Measurements from ENCODE around the gene GALNT7. TPM values are rescaled to one million over a fixed set of nuclear protein-coding genes. Genes with fewer than 3 reads are reported as not detected.

The GALNT7 gene
- total RNA-seq, 1 donor from 2014 or later: 67.8 TPM

- H3K4me3 Mint-ChIP-seq (ENCODE audit: low read depth): no peak overlapping the region
- DNase-seq (ENCODE audit: low spot score, unreplicated experiment): no peak
- no peaks in the 10 kb centered on the region for H3K9me3 Mint-ChIP-seq (ENCODE audit: low read depth)
- H3K36me3 Mint-ChIP-seq (ENCODE audit: insufficient read depth): peaks cover 3% of the 10 kb centered on the region
- peaks cover 2% of the 10 kb centered on the region for H3K4me1 Mint-ChIP-seq (ENCODE audit: low read depth)
- no peaks in the 10 kb centered on the region for H3K27me3 Mint-ChIP-seq
- TF ChIP-seq, protein P1, sequence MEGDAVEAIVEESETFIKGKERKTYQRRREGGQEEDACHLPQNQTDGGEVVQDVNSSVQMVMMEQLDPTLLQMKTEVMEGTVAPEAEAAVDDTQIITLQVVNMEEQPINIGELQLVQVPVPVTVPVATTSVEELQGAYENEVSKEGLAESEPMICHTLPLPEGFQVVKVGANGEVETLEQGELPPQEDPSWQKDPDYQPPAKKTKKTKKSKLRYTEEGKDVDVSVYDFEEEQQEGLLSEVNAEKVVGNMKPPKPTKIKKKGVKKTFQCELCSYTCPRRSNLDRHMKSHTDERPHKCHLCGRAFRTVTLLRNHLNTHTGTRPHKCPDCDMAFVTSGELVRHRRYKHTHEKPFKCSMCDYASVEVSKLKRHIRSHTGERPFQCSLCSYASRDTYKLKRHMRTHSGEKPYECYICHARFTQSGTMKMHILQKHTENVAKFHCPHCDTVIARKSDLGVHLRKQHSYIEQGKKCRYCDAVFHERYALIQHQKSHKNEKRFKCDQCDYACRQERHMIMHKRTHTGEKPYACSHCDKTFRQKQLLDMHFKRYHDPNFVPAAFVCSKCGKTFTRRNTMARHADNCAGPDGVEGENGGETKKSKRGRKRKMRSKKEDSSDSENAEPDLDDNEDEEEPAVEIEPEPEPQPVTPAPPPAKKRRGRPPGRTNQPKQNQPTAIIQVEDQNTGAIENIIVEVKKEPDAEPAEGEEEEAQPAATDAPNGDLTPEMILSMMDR (IDR thresholded peaks at IDR 0.05; ENCODE audit: unreplicated experiment): no peak
- no peak overlapping the region for H3K27ac Mint-ChIP-seq
Measured at GRCh38 chr4:173185847-173186510, 17.4 kb downstream of the GALNT7 start.

GRCh38 chr4:173187732-173188131 lies 19.1 kb downstream of the GALNT7 start:
- H3K4me1 Mint-ChIP-seq (ENCODE audit: low read depth): peaks cover 8% of the 10 kb centered on the region
- H3K4me3 Mint-ChIP-seq (ENCODE audit: low read depth): no peak overlapping the region
- DNase-seq (ENCODE audit: low spot score, unreplicated experiment): no peak
- H3K36me3 Mint-ChIP-seq (ENCODE audit: insufficient read depth): peaks cover 3% of the 10 kb centered on the region
- H3K27me3 Mint-ChIP-seq: no peaks in the 10 kb centered on the region
- H3K9me3 Mint-ChIP-seq (ENCODE audit: low read depth): no peaks in the 10 kb centered on the region
- TF ChIP-seq, protein P1 (IDR thresholded peaks at IDR 0.05; ENCODE audit: unreplicated experiment): no peak
- no peak overlapping the region for H3K27ac Mint-ChIP-seq

GRCh38 chr4:173188648-173189047 lies 20.0 kb downstream of the GALNT7 start:
- Mint-ChIP-seq H3K9me3 (ENCODE audit: low read depth) (no peaks in the 10 kb centered on the region), H3K27ac (no peak overlapping the region), H3K4me1 (ENCODE audit: low read depth) (peaks cover 8% of the 10 kb centered on the region), H3K27me3 (no peaks in the 10 kb centered on the region), H3K4me3 (ENCODE audit: low read depth) (no peak overlapping the region), H3K36me3 (ENCODE audit: insufficient read depth) (peaks cover 2% of the 10 kb centered on the region)
- TF ChIP-seq, protein P1 (IDR thresholded peaks at IDR 0.05; ENCODE audit: unreplicated experiment): no peak
- DNase-seq (ENCODE audit: low spot score, unreplicated experiment): no peak

- no peak for DNase-seq (ENCODE audit: low spot score, unreplicated experiment)
- H3K27me3 Mint-ChIP-seq: no peaks in the 10 kb centered on the region
- peaks cover 8% of the 10 kb centered on the region for H3K4me1 Mint-ChIP-seq (ENCODE audit: low read depth)
- H3K9me3 Mint-ChIP-seq (ENCODE audit: low read depth): no peaks in the 10 kb centered on the region
- H3K27ac Mint-ChIP-seq: no peak overlapping the region
- TF ChIP-seq, protein P1 (IDR thresholded peaks at IDR 0.05; ENCODE audit: unreplicated experiment): no peak
- H3K36me3 Mint-ChIP-seq (ENCODE audit: insufficient read depth): no peaks in the 10 kb centered on the region
- no peak overlapping the region for H3K4me3 Mint-ChIP-seq (ENCODE audit: low read depth)
Measured at GRCh38 chr4:173189117-173189693, 20.6 kb downstream of the GALNT7 start.

DNA sequence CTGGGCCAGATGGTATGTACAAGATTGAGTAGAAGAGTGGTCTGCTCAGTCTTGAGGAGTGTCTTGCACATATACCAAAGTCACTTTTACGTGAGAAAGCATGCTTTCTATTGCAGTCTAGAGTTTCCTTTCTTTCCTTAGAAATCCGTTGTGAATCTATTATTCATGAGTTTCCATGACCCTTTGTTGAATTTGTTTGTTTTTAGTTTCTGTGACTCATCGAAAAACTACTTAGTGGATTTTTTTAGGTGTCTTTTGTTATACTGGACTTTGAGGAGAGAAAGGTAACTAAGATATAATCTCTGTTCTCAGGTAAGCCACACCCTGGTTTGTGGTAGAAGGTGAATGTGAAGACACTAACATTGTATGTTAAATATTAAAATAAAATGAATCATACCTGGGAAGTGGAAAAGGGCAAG lies 23.0 kb downstream of the GALNT7 start:
- H3K4me1 Mint-ChIP-seq (ENCODE audit: low read depth): peaks cover 10% of the 10 kb centered on the region
- H3K9me3 Mint-ChIP-seq (ENCODE audit: low read depth): no peaks in the 10 kb centered on the region
- H3K27me3 Mint-ChIP-seq: no peaks in the 10 kb centered on the region
- TF ChIP-seq, protein P1 (IDR thresholded peaks at IDR 0.05; ENCODE audit: unreplicated experiment): no peak
- no peak for DNase-seq (ENCODE audit: low spot score, unreplicated experiment)
- no peaks in the 10 kb centered on the region for H3K36me3 Mint-ChIP-seq (ENCODE audit: insufficient read depth)
- no peak overlapping the region for H3K4me3 Mint-ChIP-seq (ENCODE audit: low read depth)
- H3K27ac Mint-ChIP-seq: peak overlapping the region; percentile 12

Data from progenitor cell of endocrine pancreas (in vitro differentiated cells).